GM12873 (cell line): ENCODE results near the gene PPP2R2B.

Experiments used
- TF ChIP-seq, protein P1 (sequence below): IDR thresholded peaks from 2 replicates; pipeline ENCODE4 v1.5.1; 2012; ENCODE audit warnings: low read depth, mild to moderate bottlenecking, moderate library complexity, low read length, control low read depth; ENCODE audit not compliant: insufficient read depth; ENCODE audit errors: missing control alignments

PPP2R2B gene

DNA sequence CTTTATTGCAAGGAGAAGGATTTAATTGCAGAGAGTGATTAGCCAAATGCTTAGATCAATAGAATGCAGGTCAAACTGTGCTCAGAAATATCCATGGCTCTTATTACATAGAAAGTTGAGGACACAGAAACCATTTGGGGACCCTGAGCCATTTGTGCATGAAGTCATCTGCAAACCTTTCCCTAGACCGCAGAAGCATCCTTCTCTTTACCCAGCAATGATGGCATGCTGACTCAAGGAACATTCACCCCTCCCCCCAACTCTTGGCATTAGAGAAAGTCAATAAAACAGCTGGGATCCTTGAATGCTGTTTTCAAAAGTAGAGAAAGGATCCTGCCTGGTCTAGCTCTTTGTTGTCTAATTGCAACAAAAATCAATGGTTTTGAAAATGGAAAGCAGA is 73.5 kb downstream of the PPP2R2B start:
- TF ChIP-seq, protein P1, sequence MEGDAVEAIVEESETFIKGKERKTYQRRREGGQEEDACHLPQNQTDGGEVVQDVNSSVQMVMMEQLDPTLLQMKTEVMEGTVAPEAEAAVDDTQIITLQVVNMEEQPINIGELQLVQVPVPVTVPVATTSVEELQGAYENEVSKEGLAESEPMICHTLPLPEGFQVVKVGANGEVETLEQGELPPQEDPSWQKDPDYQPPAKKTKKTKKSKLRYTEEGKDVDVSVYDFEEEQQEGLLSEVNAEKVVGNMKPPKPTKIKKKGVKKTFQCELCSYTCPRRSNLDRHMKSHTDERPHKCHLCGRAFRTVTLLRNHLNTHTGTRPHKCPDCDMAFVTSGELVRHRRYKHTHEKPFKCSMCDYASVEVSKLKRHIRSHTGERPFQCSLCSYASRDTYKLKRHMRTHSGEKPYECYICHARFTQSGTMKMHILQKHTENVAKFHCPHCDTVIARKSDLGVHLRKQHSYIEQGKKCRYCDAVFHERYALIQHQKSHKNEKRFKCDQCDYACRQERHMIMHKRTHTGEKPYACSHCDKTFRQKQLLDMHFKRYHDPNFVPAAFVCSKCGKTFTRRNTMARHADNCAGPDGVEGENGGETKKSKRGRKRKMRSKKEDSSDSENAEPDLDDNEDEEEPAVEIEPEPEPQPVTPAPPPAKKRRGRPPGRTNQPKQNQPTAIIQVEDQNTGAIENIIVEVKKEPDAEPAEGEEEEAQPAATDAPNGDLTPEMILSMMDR = no peak

DNA sequence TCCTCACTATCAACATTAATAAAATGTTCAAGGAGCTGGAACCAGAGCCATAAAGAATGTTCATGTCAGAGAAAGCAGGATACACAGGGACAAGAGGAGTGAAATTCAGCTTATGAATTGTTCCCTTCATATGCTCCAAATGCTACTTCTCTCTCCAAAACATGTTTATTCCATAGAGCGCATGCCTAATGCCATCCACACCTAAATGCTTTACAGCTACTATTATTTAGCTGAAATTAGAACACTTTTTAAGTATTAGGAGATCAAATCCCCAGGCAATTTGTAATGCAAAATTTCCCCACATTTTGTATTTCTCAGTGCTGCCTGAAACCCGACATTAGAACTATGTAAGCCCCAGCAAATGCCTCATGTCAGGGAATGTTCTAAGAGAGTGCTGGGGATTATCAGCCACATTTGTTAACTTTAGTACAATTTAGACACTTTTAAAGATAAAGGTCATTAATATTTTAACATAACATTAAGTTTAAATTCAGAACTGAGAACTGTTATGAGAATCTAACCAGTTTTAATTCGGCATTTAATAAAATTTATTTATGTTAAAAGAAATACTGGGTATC is 75.5 kb downstream of the PPP2R2B start:
- TF ChIP-seq, protein P1 = no peak

DNA sequence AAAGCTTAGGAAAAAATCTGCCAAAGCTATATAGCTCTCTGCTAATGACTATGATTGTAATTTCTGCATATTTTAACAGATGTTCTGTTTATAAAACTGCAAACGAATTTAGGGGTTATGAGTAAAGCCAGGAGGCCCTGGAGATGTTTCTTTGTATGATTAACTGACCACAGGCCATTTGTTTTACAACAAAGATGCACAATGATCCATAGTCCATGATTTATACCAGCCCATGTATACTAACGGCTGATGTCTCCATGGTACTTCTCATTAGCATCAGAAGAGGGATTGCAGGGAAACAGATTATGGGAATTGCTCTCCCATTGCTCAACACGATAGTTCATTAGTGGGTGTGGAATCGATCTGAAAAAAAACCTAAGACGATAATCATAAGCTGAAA is 78.9 kb downstream of the PPP2R2B start:
- TF ChIP-seq, protein P1 = no peak

DNA sequence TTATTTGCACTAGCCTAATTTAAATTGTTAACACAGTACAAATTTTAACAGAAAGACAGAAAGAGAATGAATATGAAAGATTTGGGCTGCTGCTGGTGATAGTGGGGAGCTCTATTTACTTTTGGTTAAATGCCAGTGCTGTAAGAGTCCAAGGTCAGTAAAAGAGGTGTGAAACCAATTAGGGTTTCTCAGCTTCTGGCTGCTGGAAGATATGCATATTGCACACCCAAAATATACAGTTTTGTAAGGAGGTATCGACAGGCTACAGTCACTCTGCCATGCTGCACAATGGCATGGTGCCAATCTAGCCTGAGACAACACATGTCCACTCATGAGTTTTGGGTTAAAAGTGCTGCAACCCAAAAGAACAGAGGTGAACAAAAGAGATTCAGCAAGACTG is 79.3 kb downstream of the PPP2R2B start:
- TF ChIP-seq, protein P1 = no peak

DNA sequence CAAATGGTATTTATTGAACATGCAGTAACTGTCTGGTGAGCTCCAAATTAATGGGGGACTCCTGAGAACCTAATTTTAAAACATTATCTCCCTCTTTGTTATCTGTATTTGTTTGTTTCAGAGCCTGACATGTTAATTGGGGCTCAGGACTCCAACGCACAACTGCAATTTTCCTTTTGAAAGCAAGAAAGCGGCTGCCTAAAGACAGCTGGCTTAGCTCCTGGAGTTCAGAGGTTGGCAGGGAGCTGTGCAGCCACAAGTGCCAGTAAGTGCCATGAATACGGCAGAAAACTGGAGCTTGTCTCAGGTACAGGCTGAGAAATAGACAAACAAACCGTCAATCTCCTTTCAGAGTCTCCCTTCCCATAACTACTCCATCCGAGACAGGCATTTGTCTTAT is 80.9 kb downstream of the PPP2R2B start:
- TF ChIP-seq, protein P1 = no peak

DNA sequence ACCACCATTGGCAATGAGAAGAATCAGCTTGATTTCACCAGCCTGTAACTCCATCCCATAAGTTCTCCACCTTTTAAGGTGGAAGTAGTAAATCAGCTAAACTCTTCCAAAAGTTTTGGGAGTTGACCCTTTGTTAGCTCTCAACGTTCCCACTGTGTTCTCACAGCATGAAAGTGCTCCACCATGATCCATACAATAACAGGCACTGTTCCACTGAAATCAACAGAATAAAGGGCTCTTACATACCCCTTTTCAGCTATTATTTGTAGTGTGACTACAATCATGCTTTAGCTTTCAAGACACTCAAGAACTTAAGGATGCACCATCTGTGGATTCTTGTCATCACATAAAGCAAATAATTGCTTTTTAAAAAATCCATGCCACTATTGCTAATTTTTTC is 81.6 kb downstream of the PPP2R2B start:
- TF ChIP-seq, protein P1 = no peak

DNA sequence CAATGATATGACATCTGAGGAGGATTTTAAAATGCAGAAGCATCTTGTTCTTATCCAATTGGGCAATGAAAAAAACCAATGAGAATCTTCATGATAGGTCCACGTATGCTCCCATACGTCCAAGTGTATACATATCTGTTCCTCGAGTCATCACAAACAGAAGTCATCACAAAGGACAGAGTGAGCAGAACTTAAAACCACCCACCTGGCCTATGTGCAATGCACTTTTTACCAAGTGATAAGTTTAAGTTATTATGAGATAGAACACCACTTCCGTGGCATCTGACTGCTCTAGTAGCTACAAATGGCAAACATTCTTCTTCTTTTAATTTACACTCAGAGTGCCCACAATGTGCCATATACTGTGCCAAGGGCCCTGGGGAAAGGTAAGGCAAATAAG is 82.4 kb downstream of the PPP2R2B start:
- TF ChIP-seq, protein P1 = no peak
